EL (cell line): ENCODE measurements around the gene ANO8.
"Not testable (repeated sequence)": the region's sequence is repeated elsewhere in the genome, so short reads cannot be mapped to it uniquely, and the experiment has no call there.

ENCODE experiments used
- DNase-seq: peaks from one replicate; pipeline ENCODE4 v3.0.0-alpha.2; 2016

ANO8 gene

DNA sequence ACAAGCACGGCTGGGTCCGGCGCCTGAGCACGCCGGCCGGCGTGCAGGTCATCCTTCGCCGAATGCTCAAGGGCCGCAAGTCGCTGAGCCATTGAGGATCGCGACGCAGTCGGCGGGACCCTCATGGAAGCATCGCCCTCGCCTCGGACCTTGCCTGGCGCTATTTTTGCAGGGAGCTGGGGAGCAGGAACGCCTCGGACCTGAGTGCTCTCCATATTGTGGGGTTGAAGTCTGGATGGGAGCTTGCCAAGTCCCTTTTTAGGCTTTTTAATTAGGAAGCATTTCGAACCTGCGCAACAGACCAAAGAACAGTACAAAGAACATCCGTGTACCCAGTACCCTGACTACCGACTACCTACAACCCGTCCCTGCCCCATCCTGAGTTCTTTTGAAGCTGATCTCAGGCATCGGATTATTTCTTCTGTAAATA, 28.4 kb downstream of the ANO8 start:
- DNase-seq: no peak

DNA sequence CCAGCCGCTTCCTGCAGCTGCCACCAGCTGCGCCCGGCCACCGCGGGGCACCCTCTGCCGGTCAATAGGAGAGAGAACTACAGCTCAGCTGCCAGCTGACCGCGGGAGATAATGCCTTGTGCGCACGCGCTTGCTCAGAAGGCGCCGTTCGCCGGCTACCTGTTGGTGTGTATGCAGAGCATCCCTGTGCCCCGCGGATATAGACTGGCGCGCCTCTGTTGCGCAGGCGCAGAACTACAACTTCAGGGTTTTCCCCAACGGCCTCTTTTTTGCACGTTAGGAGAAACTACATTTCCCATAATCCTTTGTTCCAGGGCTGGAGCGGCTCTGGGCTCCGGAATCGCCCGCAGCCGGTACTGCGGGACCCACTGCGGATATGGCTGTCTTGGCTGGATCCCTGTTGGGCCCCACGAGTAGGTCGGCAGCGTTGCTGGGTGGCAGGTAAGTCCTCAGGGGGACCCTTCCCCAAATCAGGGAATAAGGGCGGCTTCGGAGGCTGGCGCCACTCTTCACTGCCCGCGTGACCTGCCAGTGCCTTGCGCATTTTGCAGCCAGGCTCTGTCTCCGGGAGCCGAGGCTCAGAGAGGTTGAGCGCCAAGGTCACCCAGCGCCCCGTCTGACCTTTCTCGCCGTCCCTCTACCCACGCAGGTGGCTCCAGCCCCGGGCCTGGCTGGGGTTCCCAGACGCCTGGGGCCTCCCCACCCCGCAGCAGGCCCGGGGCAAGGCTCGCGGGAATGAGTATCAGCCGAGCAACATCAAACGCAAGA, 29.0 kb downstream of the ANO8 start, which contains the start of gene MRPL34:
TSS of gene MRPL34 (plus strand) at position 356 of the 768 bp plus-strand sequence. CDS start at position 377, 21 bp downstream.
- peak; percentile 99 for DNase-seq

DNA sequence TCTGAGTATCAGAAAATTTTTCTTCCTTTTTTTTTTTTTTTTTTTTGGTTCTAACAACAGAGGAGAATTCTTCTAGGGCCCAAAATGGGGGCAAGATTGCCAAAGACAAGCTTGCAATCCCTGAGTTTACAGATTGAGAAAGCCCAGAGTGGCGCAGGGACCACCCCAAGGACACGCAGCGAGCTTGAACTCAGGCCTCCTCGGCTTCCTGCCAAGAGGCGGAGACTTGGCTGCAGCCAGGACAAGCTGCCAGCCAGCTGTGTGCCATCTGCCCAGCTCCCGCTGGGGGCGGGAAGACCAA, 29.5 kb downstream of the ANO8 start:
- no peak for DNase-seq

DNA sequence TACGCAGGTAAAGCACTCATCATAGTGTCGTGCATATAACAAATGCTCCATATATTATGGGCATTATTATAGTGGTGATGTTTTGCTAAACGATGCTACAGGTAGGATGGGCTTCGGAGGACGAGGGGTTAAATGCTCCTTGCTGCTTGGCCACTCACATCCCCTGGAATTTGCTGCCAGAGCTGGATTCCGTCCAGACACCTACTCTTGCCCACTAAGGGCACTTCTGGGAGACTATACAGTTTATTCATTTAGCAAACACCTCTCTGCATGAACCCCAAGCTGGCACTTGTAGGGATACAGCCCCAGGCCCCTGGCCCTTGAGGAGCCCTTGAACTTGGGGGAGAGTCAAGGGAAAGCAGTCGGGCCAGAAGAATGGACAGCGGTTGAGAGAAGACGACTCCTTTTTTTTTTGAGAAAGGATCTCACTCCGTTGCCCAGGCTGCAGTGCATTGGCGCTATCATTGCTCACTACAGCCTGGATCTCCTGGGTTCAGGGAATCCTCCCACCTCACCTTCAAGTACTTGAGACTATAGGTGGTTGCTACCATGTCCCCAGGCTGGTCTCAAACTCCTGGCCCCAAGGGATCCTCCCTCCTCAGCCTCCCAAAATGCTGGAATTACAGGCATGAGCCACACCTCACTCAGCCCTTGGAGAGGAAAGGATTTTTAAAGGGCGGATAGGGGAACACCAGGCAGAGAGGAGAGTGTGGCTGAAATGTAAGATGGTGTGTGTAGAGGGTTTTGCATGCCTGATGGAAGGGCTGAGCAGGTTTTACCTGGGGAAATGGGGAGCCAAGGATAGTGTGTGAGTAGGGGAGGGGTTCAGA, 30.1 kb downstream of the ANO8 start:
- DNase-seq: no peak

DNA sequence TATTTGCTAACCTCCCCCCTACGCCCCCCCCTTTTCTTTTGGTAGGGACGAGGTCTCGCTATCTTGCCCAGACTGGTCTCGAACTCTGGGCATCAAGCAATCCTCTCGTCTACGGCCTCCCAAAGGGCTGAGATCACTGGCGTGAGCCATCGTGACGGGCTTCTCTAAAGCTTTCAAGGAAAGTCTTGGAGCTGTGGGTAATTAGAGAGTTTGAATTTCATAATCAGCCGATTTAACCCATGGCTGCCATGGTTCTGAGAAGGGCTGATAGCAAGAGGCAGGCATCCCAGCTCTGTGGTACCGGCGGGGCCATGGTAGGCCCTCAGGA, 30.8 kb downstream of the ANO8 start:
- DNase-seq: no peak

DNA sequence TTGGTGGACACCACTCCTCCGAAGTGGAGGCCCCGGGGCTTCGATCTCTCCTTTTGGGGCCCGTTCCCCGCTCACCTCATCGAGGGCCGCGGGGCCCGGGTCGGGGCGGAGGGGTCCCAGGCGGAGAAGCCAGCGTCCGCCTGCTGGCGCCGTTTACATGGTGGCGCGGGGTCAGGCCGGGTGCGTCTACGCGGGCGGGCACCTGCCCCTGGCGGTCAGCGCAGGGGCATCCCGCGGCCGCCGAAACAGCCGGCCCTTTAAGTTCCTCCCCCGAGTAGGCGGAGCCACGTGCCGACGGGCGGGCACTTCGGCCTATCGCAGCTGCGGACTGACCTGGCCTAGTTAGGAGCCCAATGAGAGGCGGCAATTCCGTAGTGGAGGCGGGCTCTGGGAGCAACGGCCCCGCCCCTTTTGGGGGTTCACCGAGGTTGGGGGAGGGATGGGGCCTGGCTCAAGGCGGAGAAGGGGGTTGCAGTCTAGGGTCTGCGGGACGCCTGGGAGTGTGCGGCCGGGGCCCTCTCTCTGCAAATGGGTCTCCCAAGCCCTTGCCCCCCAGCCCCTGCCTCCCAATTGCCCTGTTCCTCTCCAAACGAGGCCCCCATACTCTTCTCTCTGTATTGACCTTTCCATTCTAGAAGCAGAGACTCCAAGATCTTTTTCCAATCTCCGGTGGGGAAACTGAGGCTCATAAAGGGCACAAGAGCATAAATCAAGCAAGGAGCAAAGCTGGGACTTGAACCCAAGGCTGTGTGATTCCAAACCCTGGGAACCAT, 31.3 kb downstream of the ANO8 start, which contains the start of gene ABHD8:
TSS of gene ABHD8 (minus strand) at position 259 of the 773 bp plus-strand sequence. CDS start 1,809 bp downstream, outside the sequence.
- peak; percentile 95 for DNase-seq

DNA sequence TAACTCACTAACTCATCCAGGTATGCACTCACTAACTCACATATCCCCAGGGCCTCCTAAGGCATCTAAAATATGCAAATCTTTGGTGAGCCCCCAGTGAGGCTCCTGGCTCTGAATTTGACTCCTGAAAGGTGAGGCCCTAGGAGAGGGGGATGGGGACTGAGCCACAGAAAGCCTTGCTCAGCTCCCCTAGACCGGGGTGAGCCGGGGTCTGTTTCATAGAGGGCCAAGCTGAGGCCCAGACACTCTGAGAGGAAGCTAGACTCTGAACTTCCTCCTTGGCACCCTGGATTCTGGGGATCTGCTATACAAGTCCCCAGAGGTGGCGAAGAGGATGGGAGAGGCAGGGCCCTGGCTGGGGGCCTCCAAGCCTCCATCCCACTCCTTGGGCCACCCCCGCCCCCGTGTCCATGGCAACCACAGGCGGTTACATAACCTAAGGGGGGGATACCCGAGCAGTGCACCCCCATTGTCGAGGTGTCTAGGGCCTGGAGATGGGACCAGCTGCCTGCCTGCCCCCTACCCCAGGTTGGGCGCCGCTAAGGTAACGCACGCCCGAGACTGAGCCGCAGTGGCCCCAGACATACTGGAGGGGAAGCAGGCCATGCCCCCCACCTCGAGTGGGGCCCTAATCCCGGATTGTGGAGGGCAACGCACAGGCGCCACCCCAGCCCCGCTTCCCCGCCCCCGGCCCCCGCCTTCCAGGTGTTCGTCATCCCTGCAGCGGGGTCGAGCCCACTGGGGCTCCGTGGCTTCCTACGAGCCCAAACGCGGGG, 32.1 kb downstream of the ANO8 start:
- no peak for DNase-seq

DNA sequence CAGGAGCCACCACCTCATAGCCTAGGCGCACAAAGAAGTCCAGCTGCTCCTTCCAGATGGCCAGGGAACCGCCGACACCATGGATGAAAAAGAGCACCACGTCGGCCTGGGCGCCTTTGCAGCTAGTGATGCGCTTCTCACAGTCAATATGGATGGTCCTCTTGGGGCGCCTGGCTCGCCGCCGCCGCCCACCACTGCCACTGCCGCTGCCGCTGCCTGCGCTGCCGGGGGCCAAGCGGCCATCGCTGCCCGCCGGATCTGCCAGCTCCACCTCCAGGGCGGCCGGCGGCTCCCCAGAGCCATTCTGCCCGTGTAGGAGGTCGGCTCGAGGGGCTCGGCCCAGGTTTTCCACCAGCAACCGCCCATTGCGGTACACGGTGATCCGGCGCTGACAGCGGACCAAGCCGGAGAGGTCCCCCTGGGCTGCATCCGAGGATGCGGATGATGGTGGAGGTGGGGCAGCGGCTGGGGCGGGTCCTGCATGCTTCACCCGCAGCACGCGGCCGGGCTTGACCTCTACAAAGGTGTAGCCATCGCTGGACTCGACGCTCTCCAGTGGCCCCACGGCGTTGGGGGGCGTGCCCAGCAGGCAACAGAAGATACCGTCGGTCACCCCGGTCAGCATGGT, 33.5 kb downstream of the ANO8 start:
- DNase-seq: no peak

DNA sequence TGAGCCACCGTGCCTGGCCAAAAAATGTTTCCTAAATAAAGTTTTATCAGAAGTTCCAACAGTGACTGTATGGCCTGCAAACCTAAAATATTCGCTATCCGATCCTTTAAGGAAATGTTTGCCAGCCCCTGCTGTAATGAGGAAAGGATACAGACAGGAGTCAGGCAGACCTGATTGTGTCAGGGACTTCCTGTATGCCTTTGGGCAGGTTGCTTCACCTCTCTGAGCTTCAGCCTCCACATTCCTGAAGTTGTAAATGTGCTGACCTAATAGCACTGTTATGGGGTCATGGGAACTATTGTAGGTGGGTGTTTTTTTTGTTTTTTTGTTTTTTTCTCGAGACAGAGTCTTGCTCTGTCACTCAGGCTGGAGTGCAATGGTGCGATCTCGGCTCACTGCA, 37.7 kb downstream of the ANO8 start:
- peak; percentile 37 for DNase-seq

DNA sequence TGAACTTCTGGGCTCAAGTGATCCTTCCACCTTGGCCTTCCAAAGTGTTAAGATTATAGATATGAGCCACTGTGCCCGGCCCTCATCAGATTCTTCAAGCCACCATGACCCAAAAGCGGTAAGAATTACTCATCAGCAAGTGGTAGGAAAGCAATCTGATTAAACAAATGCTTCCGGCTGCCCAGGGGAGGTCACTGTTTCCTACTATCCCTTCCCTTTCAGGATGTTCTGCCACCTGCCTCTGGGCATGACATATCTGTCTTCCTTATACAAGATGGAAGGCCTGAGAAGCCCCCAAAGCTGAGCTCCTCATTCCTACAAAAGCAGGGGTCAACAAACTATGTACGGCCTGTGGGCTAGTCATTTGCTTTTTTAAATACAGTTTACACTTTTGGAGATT, 38.4 kb downstream of the ANO8 start:
- peak; percentile 72 for DNase-seq

DNA sequence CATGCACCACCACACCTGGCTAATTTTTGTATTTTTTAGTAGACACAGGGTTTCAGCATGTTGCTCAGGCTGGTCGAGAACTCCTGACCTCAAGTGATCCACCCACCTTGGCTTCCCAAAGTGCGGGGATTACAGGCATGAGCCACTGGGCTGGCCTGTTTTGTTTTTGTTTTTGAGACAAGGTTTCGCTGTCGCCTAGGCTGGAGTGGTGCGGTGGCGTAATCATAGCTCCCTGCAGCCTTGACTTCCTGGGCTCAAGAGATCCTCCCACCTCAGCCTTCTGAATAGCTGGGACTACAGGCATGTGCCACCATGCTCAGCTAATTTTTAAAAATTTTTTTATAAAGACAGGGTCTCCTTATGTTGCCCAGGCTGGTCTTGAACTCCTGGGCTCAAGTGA, 39.1 kb downstream of the ANO8 start:
- not testable (repeated sequence) for DNase-seq

DNA sequence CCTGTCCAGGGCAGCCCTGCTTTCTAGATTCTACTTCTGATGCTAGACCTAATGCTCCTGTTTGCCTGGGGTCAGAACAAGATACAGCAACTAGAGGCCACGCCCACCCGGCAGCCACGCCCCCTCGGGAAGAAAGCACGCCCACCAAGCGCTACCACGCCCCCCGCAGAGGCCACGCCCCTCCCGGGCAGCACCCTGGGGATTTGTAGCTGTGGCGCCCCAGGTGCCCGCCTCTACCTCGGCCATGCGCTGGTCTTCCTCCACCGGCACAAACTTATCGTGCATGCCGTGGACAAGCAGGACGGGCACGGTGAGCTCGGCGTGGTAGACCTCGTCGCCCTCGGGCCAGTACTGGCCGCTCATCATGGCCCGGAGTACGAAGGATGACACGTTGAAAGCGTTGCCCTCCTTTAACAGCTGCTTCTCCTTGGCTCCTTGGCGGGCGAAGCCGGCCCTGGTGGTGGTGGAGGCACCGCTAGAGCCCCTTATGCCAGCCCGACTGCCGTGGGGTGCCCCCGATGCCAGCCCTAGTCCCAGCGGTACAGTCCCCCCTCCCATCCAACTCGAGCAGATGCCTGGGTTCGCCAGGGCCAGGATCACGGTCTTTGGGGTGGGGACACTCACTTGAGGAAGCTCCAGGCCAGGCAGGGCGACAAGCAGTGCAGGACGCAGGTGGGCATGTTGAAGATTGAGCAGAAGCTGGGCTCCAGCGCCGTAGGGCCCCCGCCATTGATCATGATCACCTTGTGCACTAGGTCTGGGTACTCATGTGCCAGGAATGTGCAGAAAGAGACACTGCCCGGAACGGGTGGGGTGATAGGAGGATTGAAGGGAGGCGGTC, 40.4 kb downstream of the ANO8 start:
- DNase-seq: peak; percentile 34

DNA sequence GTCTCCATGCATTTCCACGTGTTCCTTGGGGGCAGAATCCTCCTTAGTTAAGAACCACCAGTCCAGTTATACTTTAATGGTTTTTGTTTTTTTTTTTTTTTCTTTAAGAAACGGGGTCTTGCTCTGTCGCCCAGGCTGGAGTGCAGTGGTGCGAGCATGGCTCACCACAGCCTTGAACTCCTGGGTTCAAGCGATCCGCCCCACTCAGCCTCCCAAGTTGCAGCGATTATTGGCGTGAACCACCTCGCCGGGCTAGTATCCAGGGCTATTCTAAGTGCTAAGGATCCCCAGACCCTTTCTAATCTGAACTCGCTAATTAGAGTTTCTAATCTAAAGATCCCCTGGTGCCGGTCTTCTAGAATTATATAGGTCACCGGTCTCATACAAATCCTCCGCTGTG, 41.0 kb downstream of the ANO8 start:
- no peak for DNase-seq

DNA sequence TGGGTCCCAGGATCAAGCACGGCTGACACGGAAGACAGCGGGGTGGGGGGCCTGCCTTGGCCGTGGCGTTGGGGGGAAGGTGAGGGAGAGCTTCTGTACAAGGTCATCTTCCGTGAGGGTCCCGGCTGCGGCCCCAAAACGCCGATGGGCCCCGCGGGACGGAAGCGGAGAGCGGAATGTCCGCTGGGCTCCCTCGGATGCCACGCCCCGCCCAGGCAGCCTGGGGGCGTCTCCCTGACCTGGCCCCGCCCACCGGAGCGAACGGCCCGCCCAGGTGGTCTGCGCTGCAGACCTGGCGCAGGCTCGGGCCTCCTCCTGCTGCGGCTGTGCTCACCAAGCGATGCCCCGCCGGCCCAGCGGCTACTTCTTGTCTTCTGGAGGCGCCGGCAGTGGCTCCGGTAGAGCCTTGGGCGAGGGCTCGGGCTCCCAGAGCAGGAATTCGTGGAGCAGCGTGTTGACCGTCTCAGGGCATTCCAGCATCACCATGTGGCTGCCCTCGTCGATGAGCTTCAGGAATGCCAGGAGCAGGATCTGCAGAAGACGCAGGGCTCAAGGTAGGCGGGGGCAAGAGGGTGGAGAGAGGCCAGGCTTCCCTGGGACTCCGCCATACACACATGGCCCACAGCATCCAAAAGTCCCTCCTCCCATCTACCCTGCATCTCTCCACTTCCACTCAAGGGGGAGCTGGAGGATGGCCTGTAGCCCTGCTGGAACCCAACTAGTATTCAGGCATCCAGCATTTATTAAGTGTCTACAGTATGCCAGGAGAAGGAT, 42.2 kb downstream of the ANO8 start:
- DNase-seq: peak; percentile 93

DNA sequence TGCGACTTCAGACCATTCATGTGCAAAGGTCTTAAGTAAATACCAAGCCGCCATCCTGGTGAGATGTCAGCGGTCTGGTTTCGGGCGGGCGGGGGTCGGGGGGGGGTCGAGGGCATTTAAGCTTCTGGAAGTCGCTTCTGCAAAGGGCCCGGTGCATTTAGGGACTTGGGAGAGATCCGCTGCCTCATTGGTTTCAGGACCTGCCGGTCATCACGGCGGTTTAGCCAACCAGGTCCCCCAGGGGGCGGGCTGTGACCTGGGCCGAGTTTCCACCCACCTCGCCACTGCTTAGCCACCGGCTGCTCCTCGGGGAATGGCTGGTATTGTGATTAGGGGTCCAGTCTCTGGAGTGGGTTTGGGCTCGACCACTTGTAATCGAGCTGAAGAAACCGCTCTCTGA, 45.2 kb downstream of the ANO8 start:
- peak; percentile 84 for DNase-seq

DNA sequence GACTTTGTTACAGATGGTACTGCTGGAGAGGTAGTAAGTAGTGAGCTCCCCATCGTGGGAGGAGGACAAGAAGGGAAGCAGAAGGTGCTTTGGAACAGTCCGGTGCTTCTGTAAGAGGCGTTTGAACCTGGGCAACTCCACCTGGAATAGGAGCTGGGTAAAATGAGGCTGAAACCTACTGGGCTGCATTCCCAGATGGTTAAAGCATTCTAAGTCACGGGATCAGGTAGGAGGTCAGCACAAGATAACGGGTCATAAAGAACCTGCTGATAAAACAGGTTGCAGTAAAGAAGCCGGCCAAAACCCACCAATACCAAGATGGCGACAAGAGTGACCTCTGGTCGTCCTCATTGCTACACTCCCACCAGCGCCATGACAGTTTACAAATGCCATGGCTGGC, 47.9 kb downstream of the ANO8 start:
- no peak for DNase-seq

DNA sequence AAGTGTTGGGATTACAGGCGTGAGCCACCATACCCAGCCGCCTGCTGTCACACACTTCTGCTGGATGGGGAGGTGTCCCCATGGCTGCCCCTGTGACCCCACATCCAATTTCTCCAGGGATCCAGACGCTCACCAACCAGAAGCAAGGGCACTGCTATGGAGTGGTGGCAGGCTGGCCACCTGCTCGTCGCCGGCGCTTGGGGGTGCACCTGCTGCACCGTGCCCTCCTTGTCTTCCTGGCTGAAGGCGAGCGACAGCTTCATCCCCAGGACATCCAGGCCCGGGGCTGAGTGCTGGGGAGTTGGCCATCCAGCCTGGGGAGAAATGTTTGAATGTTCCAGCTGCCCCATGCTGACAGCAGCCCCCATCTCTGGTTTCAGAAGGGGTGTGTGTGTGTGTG, 48.4 kb downstream of the ANO8 start:
- no peak for DNase-seq

DNA sequence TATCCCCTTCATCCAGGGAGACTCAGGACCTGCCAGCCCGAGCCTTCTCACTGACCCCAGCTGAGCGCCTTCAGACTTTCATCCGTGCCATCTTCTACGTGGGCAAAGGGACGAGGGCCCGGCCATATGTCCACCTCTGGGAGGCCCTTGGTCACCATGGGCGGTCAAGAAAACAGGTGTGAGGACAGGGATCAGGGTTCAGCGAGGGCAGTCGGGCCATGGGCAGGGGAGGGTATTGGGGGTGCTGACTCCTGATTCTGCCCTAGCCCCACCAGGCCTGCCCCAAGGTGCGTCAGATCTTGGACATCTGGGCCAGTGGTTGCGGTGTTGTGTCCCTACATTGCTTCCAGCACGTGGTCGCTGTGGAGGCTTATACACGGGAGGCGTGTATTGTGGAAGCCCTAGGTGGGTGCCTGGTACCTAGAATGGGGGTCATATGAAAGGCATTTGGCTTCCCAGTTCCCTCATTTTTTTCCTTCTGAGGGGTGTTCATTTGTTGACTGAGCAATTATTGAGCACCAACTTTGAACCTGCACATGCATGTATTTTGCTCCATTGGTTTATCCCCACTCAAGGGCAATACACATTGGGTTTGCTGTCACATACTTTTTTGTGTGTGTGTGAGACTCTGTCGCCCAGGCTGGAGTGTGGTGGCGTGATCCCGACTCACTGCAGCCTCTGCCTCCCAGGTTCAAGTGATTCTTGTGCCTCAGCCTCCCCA, 49.1 kb downstream of the ANO8 start:
- DNase-seq: no peak

DNA sequence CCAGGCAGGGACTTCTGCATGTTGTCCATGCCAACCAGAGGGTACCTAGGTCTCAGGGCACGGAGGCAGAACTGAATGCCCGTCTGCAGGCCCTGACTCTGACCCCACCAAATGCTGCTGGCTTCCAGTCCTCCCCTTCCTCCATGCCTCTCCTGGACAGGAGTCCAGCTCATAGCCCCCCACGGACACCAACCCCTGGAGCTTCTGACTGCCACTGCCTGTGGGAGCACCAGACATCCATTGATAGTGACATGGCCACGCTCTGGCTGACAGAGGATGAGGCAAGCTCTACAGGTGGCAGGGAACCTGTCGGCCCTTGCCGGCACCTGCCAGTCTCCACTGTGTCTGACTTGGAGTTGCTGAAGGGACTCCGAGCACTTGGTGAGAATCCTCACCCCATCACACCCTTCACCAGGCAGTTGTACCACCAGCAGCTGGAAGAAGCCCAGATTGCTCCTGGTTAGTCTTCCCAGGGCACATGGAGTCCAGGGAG, 51.1 kb downstream of the ANO8 start:
- DNase-seq: no peak
